Gastrocnemius medialis (tissue), 4 donors: ENCODE data around the gene RAB22A.

Experiments used
- POLR2A ChIP-seq, 2 donors: fragments of 450-650 bp; IDR thresholded peaks; one replicate each; pipeline ENCODE4 v1.6.1; 2017; ENCODE audit warnings: antibody characterized with exemption in 2 of 2, mild to moderate bottlenecking in 2 of 2, moderate library complexity in 2 of 2
- TF ChIP-seq, protein P1 (sequence below), 5 experiments: fragments of 450-650 bp in 3 of 5; fragments of 200-600 bp in 2 of 5; sonication (generic) in 2 of 5; IDR thresholded peaks in 4 of 5; conservative IDR thresholded peaks in 1 of 5; 1 replicate in 4 of 5; 2 replicates in 1 of 5; pipeline ENCODE4 v1.5.1; 2016 to 2019; ENCODE audit warnings: antibody characterized with exemption in 5 of 5, mild to moderate bottlenecking in 3 of 5, moderate library complexity in 3 of 5

DNA sequence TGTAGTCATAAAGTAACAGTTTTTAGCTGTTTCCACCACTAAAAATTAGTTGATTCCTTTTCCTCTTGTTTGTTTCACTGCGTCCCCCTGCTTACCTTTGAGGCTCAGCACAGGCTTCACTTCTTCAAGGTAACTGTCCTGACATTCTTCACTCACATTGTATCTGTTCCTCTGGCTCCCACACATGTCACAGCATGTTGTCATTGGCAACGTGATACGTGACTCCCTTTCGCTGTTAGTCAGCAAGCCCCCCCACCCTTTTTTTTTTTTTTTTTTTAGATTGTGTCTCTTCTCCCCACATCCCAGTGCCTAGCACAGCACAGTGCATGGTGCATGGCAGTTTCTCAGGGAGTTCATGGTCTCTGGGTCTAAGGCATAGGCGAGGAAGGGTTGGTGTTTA lies 92.8 kb downstream of the RAB22A start:
- TF ChIP-seq, protein P1, sequence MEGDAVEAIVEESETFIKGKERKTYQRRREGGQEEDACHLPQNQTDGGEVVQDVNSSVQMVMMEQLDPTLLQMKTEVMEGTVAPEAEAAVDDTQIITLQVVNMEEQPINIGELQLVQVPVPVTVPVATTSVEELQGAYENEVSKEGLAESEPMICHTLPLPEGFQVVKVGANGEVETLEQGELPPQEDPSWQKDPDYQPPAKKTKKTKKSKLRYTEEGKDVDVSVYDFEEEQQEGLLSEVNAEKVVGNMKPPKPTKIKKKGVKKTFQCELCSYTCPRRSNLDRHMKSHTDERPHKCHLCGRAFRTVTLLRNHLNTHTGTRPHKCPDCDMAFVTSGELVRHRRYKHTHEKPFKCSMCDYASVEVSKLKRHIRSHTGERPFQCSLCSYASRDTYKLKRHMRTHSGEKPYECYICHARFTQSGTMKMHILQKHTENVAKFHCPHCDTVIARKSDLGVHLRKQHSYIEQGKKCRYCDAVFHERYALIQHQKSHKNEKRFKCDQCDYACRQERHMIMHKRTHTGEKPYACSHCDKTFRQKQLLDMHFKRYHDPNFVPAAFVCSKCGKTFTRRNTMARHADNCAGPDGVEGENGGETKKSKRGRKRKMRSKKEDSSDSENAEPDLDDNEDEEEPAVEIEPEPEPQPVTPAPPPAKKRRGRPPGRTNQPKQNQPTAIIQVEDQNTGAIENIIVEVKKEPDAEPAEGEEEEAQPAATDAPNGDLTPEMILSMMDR (IDR thresholded peaks at IDR 0.05 in 4 of 5, conservative IDR thresholded peaks at IDR 0.05 in 1 of 5) = no peak
- TF ChIP-seq POLR2A (IDR thresholded peaks at IDR 0.05) = no peak
